Endometrial microvascular endothelial cells (primary cell): ENCODE data around the gene B3GALT2. TPM values are rescaled to one million over a fixed set of nuclear protein-coding genes. Genes with fewer than 3 reads are reported as not detected.
"Not testable (repeated sequence)": the region's sequence is repeated elsewhere in the genome, so short reads cannot be mapped to it uniquely, and the experiment has no call there.

ENCODE experiments used
- in situ Hi-C: cut with HindIII; loops from 2 replicates; pipeline ENCODE4 v1.10.0; 2017; ENCODE audit warnings: low sequenced_read_pairs, low pct_unique_long_range_greater_than_20kb; ENCODE audit errors: inconsistent ontology term
- total RNA-seq: library from RNA; depleted of rRNA; stranded (reverse); fragments of >200 nt; gene quantifications from one replicate; pipeline ENCODE4 v1.2.3, GENCODE V29; 2015; ENCODE audit errors: inconsistent ontology term

Gene B3GALT2
- total RNA-seq, result 0.09 TPM

GRCh38 chr1:193185901-193186731, at the start of gene B3GALT2:
TSS of gene B3GALT2 (minus strand) at chr1:193186613. CDS start at chr1:193181562, 5,051 bp downstream.
- in situ Hi-C loops, result no loop called here

- in situ Hi-C loops, result no loop called here
Measured at GRCh38 chr1:193234530-193234929, 48.1 kb upstream of the B3GALT2 start.

- in situ Hi-C loops, result not testable (repeated sequence)
Measured at GRCh38 chr1:193231146-193231545, 44.7 kb upstream of the B3GALT2 start.

- in situ Hi-C loops, result no loop called here
Measured at GRCh38 chr1:193229136-193229535, 42.7 kb upstream of the B3GALT2 start.

- in situ Hi-C loops, result no loop called here
Measured at GRCh38 chr1:193222056-193222615, 35.7 kb upstream of the B3GALT2 start.

GRCh38 chr1:193221651-193222050, 35.2 kb upstream of the B3GALT2 start:
- in situ Hi-C loops, result no loop called here

- in situ Hi-C loops, result no loop called here
Measured at GRCh38 chr1:193219391-193219790, 33.0 kb upstream of the B3GALT2 start.

GRCh38 chr1:193216920-193217319, 30.5 kb upstream of the B3GALT2 start:
- in situ Hi-C loops, result no loop called here

- in situ Hi-C loops, result no loop called here
Measured at GRCh38 chr1:193213998-193214397, 27.6 kb upstream of the B3GALT2 start.

GRCh38 chr1:193212637-193213036, 26.2 kb upstream of the B3GALT2 start:
- in situ Hi-C loops, result no loop called here

GRCh38 chr1:193211539-193211938, 25.1 kb upstream of the B3GALT2 start:
- in situ Hi-C loops, result no loop called here

GRCh38 chr1:193210996-193211395, 24.6 kb upstream of the B3GALT2 start:
- in situ Hi-C loops, result no loop called here

- in situ Hi-C loops, result no loop called here
Measured at GRCh38 chr1:193201021-193201420, 14.6 kb upstream of the B3GALT2 start.

- in situ Hi-C loops, result no loop called here
Measured at GRCh38 chr1:193199940-193200339, 13.5 kb upstream of the B3GALT2 start.

- in situ Hi-C loops, result no loop called here
Measured at GRCh38 chr1:193192586-193192985, 6.2 kb upstream of the B3GALT2 start.

- in situ Hi-C loops, result no loop called here
Measured at GRCh38 chr1:193190096-193190744, 3.8 kb upstream of the B3GALT2 start.

GRCh38 chr1:193189442-193190095, 3.2 kb upstream of the B3GALT2 start:
- in situ Hi-C loops, result no loop called here

- in situ Hi-C loops, result not testable (repeated sequence)
Measured at GRCh38 chr1:193188915-193189314, 2.5 kb upstream of the B3GALT2 start.

GRCh38 chr1:193187114-193187513, 701 bp upstream of the B3GALT2 start:
- in situ Hi-C loops, result no loop called here
